HG02840 (cell line): ENCODE results near the gene ZNF319.
A peak's percentile ranks its signal among the peaks of the same experiment; 100 is the strongest.

ENCODE experiments used
- ATAC-seq: cut with Tn5 transposase; IDR thresholded peaks from one replicate; pipeline ENCODE4 v1.9.1; 2021; ENCODE audit warnings: mild to moderate bottlenecking, moderate library complexity, moderate number of reproducible peaks; ENCODE audit not compliant: unreplicated experiment, low FRiP score

Gene ZNF319

GRCh38 chr16:58037365-58038057 lies 37.0 kb upstream of the ZNF319 start:
- ATAC-seq = no peak

- no peak for ATAC-seq
Measured at GRCh38 chr16:58036943-58037342, 36.5 kb upstream of the ZNF319 start.

GRCh38 chr16:58035356-58036170 lies 35.1 kb upstream of the ZNF319 start:
- no peak for ATAC-seq

GRCh38 chr16:58034774-58035173 lies 34.3 kb upstream of the ZNF319 start:
- ATAC-seq = no peak

GRCh38 chr16:58034128-58034685 lies 33.7 kb upstream of the ZNF319 start:
- ATAC-seq = no peak

GRCh38 chr16:58032710-58033293 lies 32.3 kb upstream of the ZNF319 start:
- no peak for ATAC-seq

- no peak for ATAC-seq
Measured at GRCh38 chr16:58031016-58031800, 30.7 kb upstream of the ZNF319 start.

GRCh38 chr16:58030136-58030840 lies 29.8 kb upstream of the ZNF319 start:
- ATAC-seq = no peak

GRCh38 chr16:58029410-58029809 lies 28.9 kb upstream of the ZNF319 start:
- no peak for ATAC-seq

- no peak for ATAC-seq
Measured at GRCh38 chr16:58028541-58029070, 28.1 kb upstream of the ZNF319 start.

GRCh38 chr16:58027916-58028455 lies 27.5 kb upstream of the ZNF319 start:
- no peak for ATAC-seq

- no peak for ATAC-seq
Measured at GRCh38 chr16:58027161-58027915, 26.9 kb upstream of the ZNF319 start.

GRCh38 chr16:58026705-58027160 lies 26.3 kb upstream of the ZNF319 start:
- no peak for ATAC-seq

- ATAC-seq = peak; percentile 29
Measured at GRCh38 chr16:58026139-58026704, 25.8 kb upstream of the ZNF319 start.

- ATAC-seq = peak; percentile 58
Measured at GRCh38 chr16:58025351-58026138, 25.1 kb upstream of the ZNF319 start, which contains the start of gene MMP15. Gene MMP15, plus strand, starts transcription at chr16:58025754. Its CDS starts 597 bp downstream, at chr16:58026351.

GRCh38 chr16:58024486-58025350 lies 24.2 kb upstream of the ZNF319 start:
- ATAC-seq = no peak
